SK-N-SH (cell line): Measurements from ENCODE around the gene GLYR1. TPM values are rescaled to one million over a fixed set of nuclear protein-coding genes. Genes with fewer than 3 reads are reported as not detected.

ENCODE experiments used
- CTCF ChIA-PET: fragments of 300-600, 350-600 bp; formaldehyde crosslinking; extraction: SDS; loops from one replicate; lab custom pipeline; 2021; lab: Yijun Ruan, JAX
- POLR2A ChIA-PET: fragments of 350-600 bp; sonication (Branson Sonifier 250); formaldehyde crosslinking; extraction: SDS; loops from one replicate; lab custom pipeline; 2020; ENCODE audit warnings: antibody characterized with exemption, inconsistent platforms; lab: Yijun Ruan, JAX
- DNase-seq: peaks from one replicate; pipeline ENCODE4 v3.0.0; 2012
- H2AFZ ChIP-seq: fragments of 200-600 bp; sonication (generic); 2 replicates; pipeline ENCODE4 v1.8.1; 2016; ENCODE audit warnings: antibody characterized with exemption, mild to moderate bottlenecking, low read depth
- H3F3A ChIP-seq: fragments of 200-600 bp; sonication (generic); replicated peaks from 2 replicates; pipeline ENCODE3; 2016; ENCODE audit warnings: antibody characterized with exemption, mild to moderate bottlenecking; ENCODE audit not compliant: insufficient read depth
- H3K27ac ChIP-seq, 2 experiments: fragments of 200-500 bp in 1 of 2; fragments of 200-600 bp in 1 of 2; sonication (Bioruptor generic) in 1 of 2; sonication (generic), shearing (Covaris generic) in 1 of 2; 2 replicates each; pipeline versions ENCODE4 v1.5.1 to v1.6.1; 2014 to 2016; ENCODE audit warnings: low read depth in 2 of 2, inconsistent platforms in 1 of 2, low read length in 1 of 2, mild to moderate bottlenecking in 1 of 2, mixed read lengths in 1 of 2
- H3K27me3 ChIP-seq: fragments of 200-600 bp; sonication (generic), shearing (Covaris generic); 2 replicates; pipeline ENCODE4 v1.6.1; 2016; ENCODE audit warnings: mixed run types; ENCODE audit not compliant: insufficient read depth
- H3K36me3 ChIP-seq, 2 experiments: fragments of 200-500 bp in 1 of 2; fragments of 200-600 bp in 1 of 2; sonication (Bioruptor generic) in 1 of 2; sonication (generic) in 1 of 2; replicated peaks in 1 of 2; 2 replicates each; pipeline versions ENCODE3 to v1.5.1; 2014 to 2016; ENCODE audit warnings: low read length in 1 of 2, mild to moderate bottlenecking in 1 of 2; ENCODE audit not compliant: insufficient read depth in 2 of 2, control insufficient read depth in 1 of 2
- H3K4me1 ChIP-seq, 2 experiments: fragments of 200-500 bp in 1 of 2; fragments of 200-600 bp in 1 of 2; sonication (Bioruptor generic) in 1 of 2; sonication (generic), shearing (Covaris generic) in 1 of 2; 2 replicates each; pipeline versions ENCODE4 v1.5.1 to v1.6.1; 2014 to 2016; ENCODE audit warnings: low read depth in 1 of 2, low read length in 1 of 2, mixed run types in 1 of 2; ENCODE audit not compliant: insufficient read depth in 2 of 2, control insufficient read depth in 1 of 2
- H3K4me2 ChIP-seq: fragments of 200-600 bp; sonication (generic), shearing (Covaris generic); 2 replicates; pipeline ENCODE4 v1.6.1; 2017; ENCODE audit warnings: mixed run types
- H3K4me3 ChIP-seq, 2 experiments: fragments of 200-500 bp in 1 of 2; fragments of 200-600 bp in 1 of 2; sonication (Bioruptor generic) in 1 of 2; sonication (generic), shearing (Covaris generic) in 1 of 2; 2 replicates each; pipeline versions ENCODE4 v1.5.1 to v1.8.1; 2014 to 2016; ENCODE audit warnings: low read depth in 2 of 2, inconsistent platforms in 1 of 2, low read length in 1 of 2, mild to moderate bottlenecking in 1 of 2, mixed read lengths in 1 of 2, moderate library complexity in 1 of 2
- H3K79me2 ChIP-seq: fragments of 200-600 bp; sonication (generic); 2 replicates; pipeline ENCODE4 v1.8.1; 2017; ENCODE audit warnings: mild to moderate bottlenecking; ENCODE audit not compliant: insufficient read depth
- H3K9ac ChIP-seq: fragments of 200-600 bp; sonication (generic); 2 replicates; pipeline ENCODE4 v1.6.1; 2017; ENCODE audit warnings: mixed run types
- H3K9me2 ChIP-seq: fragments of 200-600 bp; sonication (generic); 2 replicates; pipeline ENCODE4 v1.6.1; 2017; ENCODE audit warnings: mixed run types
- H3K9me3 ChIP-seq: fragments of 200-600 bp; sonication (generic); 2 replicates; pipeline ENCODE4 v1.6.1; 2017; ENCODE audit warnings: mixed run types, mild to moderate bottlenecking, moderate library complexity
- H4K20me1 ChIP-seq: fragments of 200-600 bp; sonication (generic); 2 replicates; pipeline ENCODE4 v1.6.1; 2017; ENCODE audit warnings: mild to moderate bottlenecking, mixed run types; ENCODE audit not compliant: insufficient read depth
- ELF1 ChIP-seq: IDR thresholded peaks from 2 replicates; pipeline ENCODE4 v1.4.0; 2012
- FOSL2 ChIP-seq: IDR thresholded peaks from 2 replicates; pipeline ENCODE4 v1.4.0; 2012; ENCODE audit warnings: low read depth, mild to moderate bottlenecking, moderate library complexity, borderline replicate concordance
- FOXJ3 ChIP-seq: sonication (generic); formaldehyde crosslinking; IDR thresholded peaks from 2 replicates; pipeline ENCODE4 v1.5.1; 2020; ENCODE audit warnings: mild to moderate bottlenecking, missing genetic modification reagents
- GABPA ChIP-seq: IDR thresholded peaks from 2 replicates; pipeline ENCODE4 v1.4.0; 2012; ENCODE audit warnings: low read depth, mild to moderate bottlenecking
- GATA2 ChIP-seq: sonication (generic); formaldehyde crosslinking; IDR thresholded peaks from 2 replicates; pipeline ENCODE4 v1.5.0; 2020; ENCODE audit warnings: mild to moderate bottlenecking, missing genetic modification reagents
- JUND ChIP-seq: IDR thresholded peaks from 2 replicates; pipeline ENCODE4 v1.4.0; 2012
- MEF2A ChIP-seq: IDR thresholded peaks from 2 replicates; pipeline ENCODE4 v1.4.0; 2012; ENCODE audit warnings: low read depth, borderline replicate concordance
- MXI1 ChIP-seq: IDR thresholded peaks from 2 replicates; pipeline ENCODE4 v1.6.1; 2012; ENCODE audit warnings: mild to moderate bottlenecking, low read depth, low read length, improper control_type of control experiment
- NFIC ChIP-seq: IDR thresholded peaks from 2 replicates; pipeline ENCODE4 v1.4.0; 2012; ENCODE audit warnings: borderline replicate concordance
- RCOR1 ChIP-seq: fragments of 150-350 bp; IDR thresholded peaks from 2 replicates; pipeline ENCODE4 v1.6.1; 2017; ENCODE audit warnings: antibody characterized with exemption, low read length
- SIN3A ChIP-seq: IDR thresholded peaks from 2 replicates; pipeline ENCODE4 v1.6.1; 2012; ENCODE audit warnings: low read depth, mild to moderate bottlenecking, low read length, moderate library complexity, borderline replicate concordance
- SMC3 ChIP-seq: IDR thresholded peaks from 2 replicates; pipeline ENCODE4 v1.6.1; 2012; ENCODE audit warnings: low read depth, low read length, improper control_type of control experiment
- TCF12 ChIP-seq: IDR thresholded peaks from 2 replicates; pipeline ENCODE4 v1.4.0; 2012
- WGBS: methylation state at CpG from one replicate; pipeline ENCODE4 v1.1.6; 2017; ENCODE audit warnings: low lambda C conversion rate; 5-methylcytosine and 5-hydroxymethylcytosine counted together
- polyA plus RNA-seq, 3 experiments: library from polyadenylated mRNA; depleted of rRNA; stranded (reverse); fragments of >200 nt; gene quantifications; 2 replicates each; pipeline ENCODE4 v1.2.3, GENCODE V29; 2012
- TF ChIP-seq, protein P1 (sequence below): fragments of 150-350 bp; IDR thresholded peaks from 2 replicates; pipeline ENCODE4 v1.6.1; 2017; ENCODE audit warnings: antibody characterized with exemption, low read length, low read depth, borderline replicate concordance
- TF ChIP-seq, protein P2 (sequence below): IDR thresholded peaks from 2 replicates; pipeline ENCODE4 v1.6.1; 2012; ENCODE audit warnings: mild to moderate bottlenecking, low read depth, low read length, moderate library complexity
- TF ChIP-seq, protein P3 (sequence below): fragments of 200-600 bp; sonication (generic); IDR thresholded peaks from 2 replicates; pipeline ENCODE4 v1.6.1; 2017; ENCODE audit warnings: antibody characterized with exemption, mild to moderate bottlenecking, moderate library complexity
- TF ChIP-seq, protein P4 (sequence below): IDR thresholded peaks from 2 replicates; pipeline ENCODE4; 2012

Gene GLYR1
- polyA plus RNA-seq, 1 of the 3 experiments (the other 2 are of a cell fraction), result 40.1 TPM

DNA sequence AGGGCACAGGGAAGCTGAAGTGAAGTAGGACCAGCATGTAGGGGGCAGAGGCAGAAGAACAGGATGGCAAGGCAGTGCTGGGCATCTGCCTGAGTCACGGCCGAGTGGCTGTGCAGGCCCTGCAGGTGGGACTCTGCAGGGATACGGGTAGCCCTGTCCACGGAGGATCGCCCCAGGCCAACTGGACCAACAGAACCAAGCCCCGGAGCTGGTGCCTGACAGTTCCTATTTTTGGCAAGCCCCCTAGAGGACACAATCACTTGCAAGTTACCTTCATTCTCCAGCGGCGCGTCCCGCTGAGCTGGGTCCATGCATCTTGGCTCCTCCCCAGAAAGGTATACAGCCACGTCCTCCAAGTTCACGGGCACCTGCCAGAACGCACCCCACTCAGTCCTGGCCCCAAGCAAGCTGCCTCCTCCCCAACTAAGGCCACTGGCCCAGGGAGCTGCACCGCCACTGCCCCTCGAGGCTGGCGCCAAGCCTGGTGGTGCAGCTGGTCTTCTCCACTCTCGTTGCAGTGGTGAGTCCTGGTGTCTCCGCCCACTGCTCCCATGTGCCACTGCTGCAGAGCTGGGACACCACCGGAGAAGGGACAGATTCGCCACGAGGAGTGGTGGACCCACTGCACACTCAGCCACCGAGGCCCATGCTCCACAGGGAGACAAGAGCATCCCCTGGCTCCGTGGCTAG is 86.7 kb downstream of the GLYR1 start:
- Histone ChIP-seq H3K9me2 (no peaks in the 10 kb centered on the region), H2AFZ (no peak overlapping the region), H3K79me2 (peaks cover 24% of the 10 kb centered on the region), H3K4me1 (peaks cover 0 to under 1% of the 10 kb centered on the region in 2 experiments; a peak in 1 of 4 replicates), H3K27me3 (no peaks in the 10 kb centered on the region), H3K9ac (no peak overlapping the region), H3K4me3 (no peak overlapping the region), H3K9me3 (0 out of 2 replicates have a peak, but pooled peaks cover under 1% of the 10 kb centered on the region), H3K4me2 (no peak overlapping the region), H3K27ac (no peak overlapping the region), H3K36me3 (peaks cover 32 to 50% of the 10 kb centered on the region in 2 experiments), H4K20me1 (no peaks in the 10 kb centered on the region), H3F3A (peaks cover 3% of the 10 kb centered on the region)
- ChIA-PET CTCF (interaction anchor here (1.4 kb wide), 1 partner anchor 9 kb away, joined by 3 read pairs; no protein-coding TSS in a partner anchor), POLR2A (interaction anchor here (0.8 kb wide), 1 partner anchor 8 kb away, joined by 3 read pairs; no protein-coding TSS in a partner anchor)
- 91% methylated on average over 7 of the region's 23 CpGs for WGBS
- DNase-seq, result no peak
- TF ChIP-seq, protein P1, sequence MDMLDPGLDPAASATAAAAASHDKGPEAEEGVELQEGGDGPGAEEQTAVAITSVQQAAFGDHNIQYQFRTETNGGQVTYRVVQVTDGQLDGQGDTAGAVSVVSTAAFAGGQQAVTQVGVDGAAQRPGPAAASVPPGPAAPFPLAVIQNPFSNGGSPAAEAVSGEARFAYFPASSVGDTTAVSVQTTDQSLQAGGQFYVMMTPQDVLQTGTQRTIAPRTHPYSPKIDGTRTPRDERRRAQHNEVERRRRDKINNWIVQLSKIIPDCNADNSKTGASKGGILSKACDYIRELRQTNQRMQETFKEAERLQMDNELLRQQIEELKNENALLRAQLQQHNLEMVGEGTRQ, result no peak
- TF ChIP-seq RCOR1 (no peak), NFIC (no peak), MEF2A (no peak), SMC3 (no peak), SIN3A (no peak), JUND (no peak), ELF1 (no peak), TCF12 (no peak), FOXJ3 (no peak), GABPA (no peak), MXI1 (no peak), FOSL2 (no peak), GATA2 (CRISPR knock-in tag) (no peak)
- TF ChIP-seq, protein P2, sequence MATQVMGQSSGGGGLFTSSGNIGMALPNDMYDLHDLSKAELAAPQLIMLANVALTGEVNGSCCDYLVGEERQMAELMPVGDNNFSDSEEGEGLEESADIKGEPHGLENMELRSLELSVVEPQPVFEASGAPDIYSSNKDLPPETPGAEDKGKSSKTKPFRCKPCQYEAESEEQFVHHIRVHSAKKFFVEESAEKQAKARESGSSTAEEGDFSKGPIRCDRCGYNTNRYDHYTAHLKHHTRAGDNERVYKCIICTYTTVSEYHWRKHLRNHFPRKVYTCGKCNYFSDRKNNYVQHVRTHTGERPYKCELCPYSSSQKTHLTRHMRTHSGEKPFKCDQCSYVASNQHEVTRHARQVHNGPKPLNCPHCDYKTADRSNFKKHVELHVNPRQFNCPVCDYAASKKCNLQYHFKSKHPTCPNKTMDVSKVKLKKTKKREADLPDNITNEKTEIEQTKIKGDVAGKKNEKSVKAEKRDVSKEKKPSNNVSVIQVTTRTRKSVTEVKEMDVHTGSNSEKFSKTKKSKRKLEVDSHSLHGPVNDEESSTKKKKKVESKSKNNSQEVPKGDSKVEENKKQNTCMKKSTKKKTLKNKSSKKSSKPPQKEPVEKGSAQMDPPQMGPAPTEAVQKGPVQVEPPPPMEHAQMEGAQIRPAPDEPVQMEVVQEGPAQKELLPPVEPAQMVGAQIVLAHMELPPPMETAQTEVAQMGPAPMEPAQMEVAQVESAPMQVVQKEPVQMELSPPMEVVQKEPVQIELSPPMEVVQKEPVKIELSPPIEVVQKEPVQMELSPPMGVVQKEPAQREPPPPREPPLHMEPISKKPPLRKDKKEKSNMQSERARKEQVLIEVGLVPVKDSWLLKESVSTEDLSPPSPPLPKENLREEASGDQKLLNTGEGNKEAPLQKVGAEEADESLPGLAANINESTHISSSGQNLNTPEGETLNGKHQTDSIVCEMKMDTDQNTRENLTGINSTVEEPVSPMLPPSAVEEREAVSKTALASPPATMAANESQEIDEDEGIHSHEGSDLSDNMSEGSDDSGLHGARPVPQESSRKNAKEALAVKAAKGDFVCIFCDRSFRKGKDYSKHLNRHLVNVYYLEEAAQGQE, result no peak
- TF ChIP-seq, protein P3, sequence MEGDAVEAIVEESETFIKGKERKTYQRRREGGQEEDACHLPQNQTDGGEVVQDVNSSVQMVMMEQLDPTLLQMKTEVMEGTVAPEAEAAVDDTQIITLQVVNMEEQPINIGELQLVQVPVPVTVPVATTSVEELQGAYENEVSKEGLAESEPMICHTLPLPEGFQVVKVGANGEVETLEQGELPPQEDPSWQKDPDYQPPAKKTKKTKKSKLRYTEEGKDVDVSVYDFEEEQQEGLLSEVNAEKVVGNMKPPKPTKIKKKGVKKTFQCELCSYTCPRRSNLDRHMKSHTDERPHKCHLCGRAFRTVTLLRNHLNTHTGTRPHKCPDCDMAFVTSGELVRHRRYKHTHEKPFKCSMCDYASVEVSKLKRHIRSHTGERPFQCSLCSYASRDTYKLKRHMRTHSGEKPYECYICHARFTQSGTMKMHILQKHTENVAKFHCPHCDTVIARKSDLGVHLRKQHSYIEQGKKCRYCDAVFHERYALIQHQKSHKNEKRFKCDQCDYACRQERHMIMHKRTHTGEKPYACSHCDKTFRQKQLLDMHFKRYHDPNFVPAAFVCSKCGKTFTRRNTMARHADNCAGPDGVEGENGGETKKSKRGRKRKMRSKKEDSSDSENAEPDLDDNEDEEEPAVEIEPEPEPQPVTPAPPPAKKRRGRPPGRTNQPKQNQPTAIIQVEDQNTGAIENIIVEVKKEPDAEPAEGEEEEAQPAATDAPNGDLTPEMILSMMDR, result no peak
- TF ChIP-seq, protein P4, sequence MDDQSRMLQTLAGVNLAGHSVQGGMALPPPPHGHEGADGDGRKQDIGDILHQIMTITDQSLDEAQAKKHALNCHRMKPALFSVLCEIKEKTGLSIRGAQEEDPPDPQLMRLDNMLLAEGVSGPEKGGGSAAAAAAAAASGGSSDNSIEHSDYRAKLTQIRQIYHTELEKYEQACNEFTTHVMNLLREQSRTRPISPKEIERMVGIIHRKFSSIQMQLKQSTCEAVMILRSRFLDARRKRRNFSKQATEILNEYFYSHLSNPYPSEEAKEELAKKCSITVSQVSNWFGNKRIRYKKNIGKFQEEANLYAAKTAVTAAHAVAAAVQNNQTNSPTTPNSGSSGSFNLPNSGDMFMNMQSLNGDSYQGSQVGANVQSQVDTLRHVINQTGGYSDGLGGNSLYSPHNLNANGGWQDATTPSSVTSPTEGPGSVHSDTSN, result no peak
